Uterus (tissue), 2 donors: Measurements from ENCODE around the gene ZMAT5.

ENCODE experiments used
- POLR2A ChIP-seq, 2 donors: fragments of 450-650 bp; IDR thresholded peaks; one replicate each; pipeline ENCODE4 v1.6.1; 2016; ENCODE audit warnings: antibody characterized with exemption in 2 of 2, mild to moderate bottlenecking in 1 of 2, moderate library complexity in 1 of 2
- TF ChIP-seq, protein P1 (sequence below), 4 experiments: fragments of 200-600 bp in 2 of 4; fragments of 450-650 bp in 2 of 4; sonication (generic) in 2 of 4; IDR thresholded peaks; one replicate each; pipeline ENCODE4 v1.5.1; 2016 to 2019; ENCODE audit warnings: antibody characterized with exemption in 4 of 4, mild to moderate bottlenecking in 2 of 4, moderate library complexity in 1 of 4

DNA sequence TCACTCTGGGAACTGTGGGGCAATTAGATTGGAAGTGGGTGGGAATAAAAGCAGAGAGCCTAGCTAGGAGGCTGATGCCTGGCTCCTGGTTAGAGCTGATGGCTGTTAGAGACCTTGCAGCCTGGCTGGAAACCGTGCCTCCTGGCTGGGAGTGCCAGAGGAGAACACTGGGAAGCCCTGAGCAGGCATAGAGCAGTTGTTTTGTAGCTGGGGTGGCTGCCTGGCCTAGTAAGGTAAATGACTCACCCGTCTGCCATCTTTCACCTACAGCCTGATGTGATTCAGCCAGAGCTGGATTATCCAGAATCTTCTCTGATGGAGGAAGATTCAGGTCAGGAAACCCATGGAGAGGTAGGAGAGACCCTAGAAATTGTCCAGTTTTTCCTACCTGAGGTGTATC, 6.4 kb upstream of the ZMAT5 start:
- TF ChIP-seq, protein P1, sequence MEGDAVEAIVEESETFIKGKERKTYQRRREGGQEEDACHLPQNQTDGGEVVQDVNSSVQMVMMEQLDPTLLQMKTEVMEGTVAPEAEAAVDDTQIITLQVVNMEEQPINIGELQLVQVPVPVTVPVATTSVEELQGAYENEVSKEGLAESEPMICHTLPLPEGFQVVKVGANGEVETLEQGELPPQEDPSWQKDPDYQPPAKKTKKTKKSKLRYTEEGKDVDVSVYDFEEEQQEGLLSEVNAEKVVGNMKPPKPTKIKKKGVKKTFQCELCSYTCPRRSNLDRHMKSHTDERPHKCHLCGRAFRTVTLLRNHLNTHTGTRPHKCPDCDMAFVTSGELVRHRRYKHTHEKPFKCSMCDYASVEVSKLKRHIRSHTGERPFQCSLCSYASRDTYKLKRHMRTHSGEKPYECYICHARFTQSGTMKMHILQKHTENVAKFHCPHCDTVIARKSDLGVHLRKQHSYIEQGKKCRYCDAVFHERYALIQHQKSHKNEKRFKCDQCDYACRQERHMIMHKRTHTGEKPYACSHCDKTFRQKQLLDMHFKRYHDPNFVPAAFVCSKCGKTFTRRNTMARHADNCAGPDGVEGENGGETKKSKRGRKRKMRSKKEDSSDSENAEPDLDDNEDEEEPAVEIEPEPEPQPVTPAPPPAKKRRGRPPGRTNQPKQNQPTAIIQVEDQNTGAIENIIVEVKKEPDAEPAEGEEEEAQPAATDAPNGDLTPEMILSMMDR (IDR thresholded peaks at IDR 0.05): no peak
- no peak for TF ChIP-seq POLR2A (IDR thresholded peaks at IDR 0.05)
